ENCODE data around the gene SERINC4.
"Not testable (repeated sequence)": the region's sequence is repeated elsewhere in the genome, so short reads cannot be mapped to it uniquely, and the experiment has no call there.

SERINC4 gene

DNA sequence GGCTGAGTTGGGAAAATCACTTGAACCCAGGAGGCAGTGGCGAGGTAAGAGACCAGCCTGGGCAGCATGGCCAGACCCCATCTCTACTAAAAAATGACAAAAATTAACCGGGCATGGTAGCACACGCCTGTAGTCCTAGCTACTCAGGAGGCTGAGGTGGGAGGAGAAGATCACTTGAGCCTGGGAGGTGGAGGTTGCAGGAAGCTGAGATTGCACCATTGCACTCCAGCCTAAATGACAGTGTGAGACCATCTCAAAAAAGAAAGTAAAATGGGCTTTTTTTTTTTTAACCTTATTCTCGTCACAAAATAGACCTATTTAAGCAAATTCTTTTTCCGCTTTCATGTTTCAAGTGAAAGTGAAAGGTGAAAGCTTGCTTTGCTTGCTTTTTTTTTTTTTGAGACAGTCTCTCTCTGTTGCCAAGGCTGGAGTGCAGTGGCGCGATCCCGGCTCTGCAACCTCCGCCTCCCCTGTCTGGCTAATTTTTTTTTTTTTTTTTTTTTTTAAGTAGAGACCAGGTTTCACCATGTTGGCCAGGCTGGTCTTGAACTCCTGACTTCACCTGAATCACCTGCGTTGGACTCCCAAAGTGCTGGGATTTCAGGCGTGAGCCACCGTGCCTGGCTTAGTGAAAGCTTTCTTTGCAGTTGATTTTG, 50.2 kb downstream of the SERINC4 start:
- DNase-seq (ENCODE audit: low spot score): no peak

- peak; percentile 51 for DNase-seq (ENCODE audit: low spot score)
These were observed 51.6 kb downstream of the SERINC4 start for GRCh38 chr15:43748376-43748775.

DNA sequence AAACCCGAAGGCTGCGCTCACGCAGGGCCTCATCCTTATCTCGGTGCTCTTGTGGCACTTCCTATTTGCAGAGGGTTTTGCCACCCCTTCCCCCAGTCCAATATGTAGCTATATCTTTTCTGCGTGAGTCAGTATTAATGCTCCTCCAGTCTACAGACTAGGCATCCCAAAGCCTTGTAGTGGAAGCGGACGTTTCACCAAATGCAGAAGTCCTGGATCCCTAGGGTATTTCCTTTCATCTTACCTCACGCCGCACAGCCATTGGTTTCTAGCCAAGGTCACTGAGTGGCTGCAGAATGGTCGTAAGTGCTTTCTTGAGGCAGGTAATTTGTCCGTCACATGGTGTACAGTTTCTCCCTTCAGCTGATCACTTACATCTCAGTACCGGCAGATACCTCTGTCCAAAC, 53.1 kb downstream of the SERINC4 start:
- not testable (repeated sequence) for DNase-seq (ENCODE audit: low spot score)

- peak; percentile 97 for DNase-seq (ENCODE audit: low spot score)
These were observed 53.6 kb downstream of the SERINC4 start, which contains the start of gene PDIA3 for GRCh38 chr15:43746245-43746902. TSS of gene PDIA3 (plus strand) at chr15:43746438. CDS start at chr15:43746540, 102 bp downstream.
